HPDE6-E6E7 (cell line): ENCODE measurements around the gene NCF4.

Source experiments
- DNase-seq: peaks from one replicate; pipeline ENCODE4 v3.0.0; 2011; ENCODE audit warnings: missing footprints; ENCODE audit errors: extremely low spot score

NCF4 gene

DNA sequence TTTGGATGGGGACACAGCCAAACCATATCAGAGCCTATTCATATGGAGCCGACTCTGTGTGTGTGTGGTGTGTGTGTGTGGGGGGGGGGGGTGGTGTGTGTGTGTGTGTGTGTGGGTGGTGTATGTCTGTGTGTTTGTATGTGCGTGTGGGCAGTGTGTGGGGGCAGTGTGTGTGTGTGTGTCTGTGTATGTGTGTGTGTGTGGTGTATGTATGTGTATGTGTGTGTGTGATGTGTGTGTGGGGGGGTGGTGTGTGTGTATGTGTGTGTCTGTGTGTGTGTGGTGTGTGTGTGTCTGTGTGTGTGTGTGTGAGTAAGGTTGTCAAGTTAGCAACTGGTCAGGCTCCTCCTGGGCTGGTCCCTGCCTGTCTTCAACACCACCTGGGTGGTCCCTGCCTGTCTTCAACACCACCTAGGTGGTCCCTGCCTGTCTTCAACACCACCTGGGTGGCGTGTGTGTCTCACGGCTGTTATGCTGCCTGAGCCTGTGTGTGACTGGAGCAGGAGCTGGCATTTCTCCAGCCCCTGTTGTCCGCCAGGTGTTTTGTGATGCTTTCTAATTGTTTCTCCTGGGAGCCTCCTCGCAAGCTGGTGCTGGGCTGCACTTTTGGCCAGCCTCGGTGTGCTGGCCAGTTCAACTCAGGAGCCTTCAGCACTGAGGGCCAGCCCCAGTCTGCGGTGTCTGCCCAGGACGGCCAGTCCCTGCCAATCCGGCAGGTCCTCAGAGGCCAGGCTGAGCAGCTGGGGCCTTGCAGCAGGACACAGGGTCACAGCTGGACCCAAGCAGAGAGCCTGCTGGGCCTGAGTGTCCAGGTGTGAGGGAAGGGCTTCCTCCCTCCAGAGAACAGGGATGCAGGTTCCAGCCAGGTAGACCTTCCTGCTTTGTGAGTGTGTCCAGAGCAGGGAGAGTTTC, 22.4 kb upstream of the NCF4 start:
- no peak for DNase-seq

DNA sequence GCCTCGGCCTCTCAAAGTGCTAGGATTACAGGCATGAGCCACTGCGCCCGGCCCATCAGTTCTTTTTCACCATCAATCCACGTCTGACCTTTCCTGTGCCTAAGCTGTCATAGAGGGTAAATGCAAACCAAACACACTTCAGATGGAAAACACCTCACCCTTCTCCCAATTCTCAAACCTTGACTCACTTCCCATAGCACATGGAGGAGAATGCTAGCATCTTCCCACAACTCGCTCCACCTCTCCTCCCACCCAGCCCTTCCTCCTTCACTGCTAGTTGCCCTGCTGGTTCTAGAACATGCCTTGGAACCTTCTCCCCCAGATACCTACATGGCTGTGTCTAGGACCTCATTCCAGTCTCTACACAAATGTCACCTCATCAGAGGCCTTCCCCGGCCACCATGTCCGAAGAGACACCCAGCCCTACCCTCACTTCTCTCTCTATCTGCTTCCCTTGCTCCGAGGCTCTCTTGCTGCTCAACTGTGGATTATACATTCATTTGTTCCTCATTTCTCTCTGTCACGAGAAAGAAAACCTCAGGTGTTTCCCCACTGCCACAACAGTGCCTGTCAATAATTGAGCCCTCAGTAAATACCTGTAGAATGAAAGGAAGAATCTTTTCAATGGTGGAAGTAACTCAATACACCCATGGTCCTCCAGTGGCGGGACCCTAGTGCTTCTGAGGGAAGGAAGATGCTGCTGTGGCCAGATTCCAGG, 21.3 kb upstream of the NCF4 start:
- no peak for DNase-seq

GRCh38 chr22:36840106-36840505, 20.7 kb upstream of the NCF4 start:
- DNase-seq: no peak

DNA sequence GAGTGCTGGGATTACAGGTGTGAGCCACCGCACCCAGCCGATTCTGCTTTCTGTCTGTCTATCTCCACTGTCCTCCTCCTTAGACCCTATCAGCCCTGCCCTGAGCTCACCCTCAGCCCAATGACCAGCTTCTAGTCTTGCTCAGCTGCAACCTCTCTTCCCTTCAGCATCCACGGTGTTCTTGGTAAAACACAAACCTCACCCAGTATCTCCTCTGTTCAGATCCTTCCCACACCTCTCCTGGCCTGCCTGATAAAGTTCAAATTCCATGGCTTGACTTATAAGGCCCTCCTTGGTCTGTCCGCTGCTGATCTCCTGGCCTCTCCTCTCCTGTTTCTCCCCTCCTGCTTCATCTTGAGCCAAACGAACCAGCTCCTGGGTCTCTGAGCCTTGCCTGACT, 14.5 kb upstream of the NCF4 start:
- no peak for DNase-seq

DNA sequence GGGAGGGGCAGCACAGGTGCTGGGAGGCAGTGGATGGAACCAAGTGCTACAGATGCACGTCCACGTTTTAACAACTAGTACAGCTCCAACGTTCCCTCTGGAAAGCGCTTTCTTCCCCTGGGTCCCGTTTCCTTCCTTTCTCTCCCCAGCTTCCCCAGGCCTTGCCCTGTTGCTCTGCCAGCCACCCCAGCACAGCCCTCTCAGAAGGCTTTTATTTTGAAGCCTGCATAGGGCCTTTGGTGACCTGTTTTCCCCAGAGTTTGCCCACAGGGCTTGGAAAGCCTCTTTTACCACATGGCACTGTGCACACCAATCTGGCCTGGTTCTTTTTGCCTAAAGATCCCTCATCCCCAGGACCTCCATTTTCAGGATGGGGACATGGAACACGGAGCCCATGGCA, 13.9 kb upstream of the NCF4 start:
- DNase-seq: no peak

- DNase-seq: no peak
These were observed 10.8 kb upstream of the NCF4 start for GRCh38 chr22:36850056-36850455.

DNA sequence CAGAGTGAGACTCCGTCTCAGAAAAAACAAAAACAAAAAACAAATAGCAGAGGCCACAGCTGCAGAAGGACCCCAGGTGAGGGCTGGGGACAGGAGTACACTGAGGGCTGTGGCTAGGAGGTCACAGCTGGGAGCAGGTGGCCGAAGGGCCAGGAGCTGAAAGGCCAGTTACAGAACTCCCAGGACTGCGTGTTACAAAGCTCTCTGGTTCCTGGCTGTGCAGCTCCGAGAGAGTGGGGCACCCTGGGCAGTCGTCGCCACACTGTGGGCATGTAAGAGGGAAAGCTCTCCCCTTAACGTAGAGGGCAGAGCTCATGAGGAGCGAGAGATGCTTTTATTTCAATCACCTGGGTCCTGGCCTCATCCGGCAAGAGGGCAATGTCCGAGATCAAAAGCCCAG, 10.1 kb upstream of the NCF4 start:
- no peak for DNase-seq

GRCh38 chr22:36852056-36852973, 8.5 kb upstream of the NCF4 start:
- no peak for DNase-seq

- DNase-seq: no peak
These were observed 7.3 kb upstream of the NCF4 start for GRCh38 chr22:36853407-36854099.

- no peak for DNase-seq
These were observed 5.3 kb upstream of the NCF4 start for GRCh38 chr22:36855478-36855877.

GRCh38 chr22:36856121-36856791, 4.5 kb upstream of the NCF4 start:
- peak; percentile 63 for DNase-seq

DNA sequence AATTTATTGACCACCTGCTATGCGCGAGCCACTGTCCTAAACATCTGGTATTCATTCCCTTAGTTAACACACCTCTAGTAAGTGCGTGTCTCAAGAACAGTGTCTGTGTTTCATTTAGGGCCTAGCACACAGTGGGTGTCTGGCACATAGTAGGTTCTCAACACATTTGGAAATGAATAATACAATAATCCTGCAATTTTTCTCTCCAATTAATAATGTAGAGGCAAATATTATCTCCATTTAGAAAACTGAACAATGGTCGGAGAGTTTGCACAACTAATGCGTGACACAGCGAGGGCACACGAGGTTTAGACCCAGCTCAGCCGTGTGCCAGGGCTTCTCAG, 4.0 kb upstream of the NCF4 start:
- no peak for DNase-seq

DNA sequence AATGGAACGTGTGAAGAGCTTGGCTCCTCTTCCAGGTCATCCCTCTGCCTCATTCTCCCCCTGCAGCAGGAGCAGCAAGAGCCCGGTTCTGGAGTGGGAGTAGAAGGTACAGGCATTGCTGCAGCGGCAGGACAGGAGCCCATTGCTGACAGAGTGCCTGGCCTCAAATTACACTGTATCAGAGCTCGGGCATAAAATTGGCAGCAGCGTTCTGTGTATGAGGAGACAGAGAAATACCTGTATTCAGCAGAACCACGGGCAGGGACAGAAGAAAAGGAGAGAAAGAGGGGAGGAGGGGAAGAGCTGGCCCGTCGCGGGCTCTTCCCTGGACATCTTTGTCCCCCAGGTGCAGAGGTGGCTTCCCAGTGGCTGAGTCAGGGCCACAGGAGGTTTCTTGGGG, 2.6 kb upstream of the NCF4 start:
- DNase-seq: no peak

GRCh38 chr22:36858966-36859365, 1.8 kb upstream of the NCF4 start:
- no peak for DNase-seq

DNA sequence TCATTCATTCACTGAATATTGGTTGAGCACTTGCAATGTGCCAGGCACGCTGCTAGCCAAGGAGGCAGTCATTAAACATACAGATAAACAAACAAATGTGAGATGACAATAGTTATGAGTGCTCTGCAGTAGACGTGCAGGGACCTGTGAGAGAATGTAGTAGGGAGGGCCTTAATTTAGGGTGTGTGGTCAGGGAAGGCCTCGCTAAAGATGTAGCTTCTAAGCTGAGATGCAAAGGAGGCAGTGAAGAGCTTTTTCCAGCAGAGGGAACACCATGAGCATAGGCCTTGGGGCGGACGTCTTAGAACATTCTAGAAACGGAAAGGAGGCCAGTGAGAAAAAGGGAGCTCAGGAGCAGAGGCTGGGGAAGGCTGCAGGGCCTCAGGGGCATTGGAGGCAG, 789 bp upstream of the NCF4 start:
- DNase-seq: peak; percentile 45

DNA sequence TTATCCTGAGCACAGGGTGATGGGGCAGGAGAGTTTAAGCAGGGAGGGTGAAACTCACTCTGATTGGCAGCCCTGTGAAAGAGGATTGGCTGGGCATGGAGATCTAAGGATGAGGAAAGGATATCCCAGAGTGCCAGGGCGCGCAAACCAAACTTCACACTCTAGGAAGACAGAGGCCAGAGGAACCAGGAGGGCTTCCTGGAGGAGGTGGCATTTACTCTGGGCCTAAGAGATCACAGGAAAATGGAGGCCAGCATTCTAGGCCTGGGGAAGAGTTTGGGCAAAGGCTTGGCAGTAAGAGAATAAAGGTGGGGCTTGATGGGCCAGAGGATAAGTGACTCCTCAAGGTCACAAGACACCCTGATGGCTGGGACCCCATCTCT, 377 bp upstream of the NCF4 start:
- DNase-seq: no peak

DNA sequence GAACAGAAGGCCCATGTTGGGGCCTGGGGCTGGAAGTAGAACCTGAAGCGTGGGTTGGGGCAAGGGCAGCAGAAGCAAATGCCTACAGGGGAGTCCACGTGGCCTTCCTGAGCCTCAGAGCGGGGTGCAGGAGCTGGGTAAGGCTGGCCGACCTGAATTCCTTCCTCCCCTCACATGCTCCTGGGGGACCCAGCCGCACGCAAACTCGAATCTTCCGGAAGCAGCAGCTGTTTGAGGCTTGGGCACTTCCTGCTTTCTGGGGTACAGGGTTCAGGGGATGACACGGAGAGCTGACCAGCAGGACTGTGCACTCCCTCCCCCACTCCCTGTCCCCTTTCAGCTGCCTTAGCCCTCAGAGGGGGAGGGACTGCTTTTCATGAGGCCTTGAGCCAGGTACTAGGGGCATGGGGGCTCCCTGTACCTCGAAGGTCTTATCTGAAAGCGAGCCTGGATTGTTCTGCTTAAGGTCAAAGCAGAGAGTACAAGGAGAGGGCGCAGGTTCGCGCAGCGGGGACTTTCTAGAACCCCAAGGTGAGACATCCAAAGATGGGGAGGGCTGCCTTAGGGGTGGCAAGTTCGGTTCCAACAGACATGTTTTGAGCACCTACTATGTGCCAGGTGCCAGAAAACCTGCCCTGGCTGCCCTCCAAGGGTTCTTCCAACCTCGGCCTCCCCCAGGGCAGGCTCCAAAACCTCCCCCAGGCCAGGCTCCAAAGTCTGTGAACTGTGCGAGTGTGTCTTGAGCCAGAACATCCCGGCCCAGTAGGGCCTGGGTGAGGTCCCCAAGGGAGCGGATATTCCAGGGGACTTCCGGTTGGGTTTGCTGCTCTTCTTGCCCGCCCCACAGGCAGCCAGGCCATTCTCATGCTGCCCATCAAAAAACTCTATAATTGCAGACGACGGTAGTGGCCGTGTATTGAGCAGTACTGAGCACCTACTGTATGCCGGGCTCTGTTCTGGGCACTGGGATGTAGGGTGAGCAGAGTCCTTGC, 1.7 kb downstream of the NCF4 start:
- DNase-seq: no peak

DNA sequence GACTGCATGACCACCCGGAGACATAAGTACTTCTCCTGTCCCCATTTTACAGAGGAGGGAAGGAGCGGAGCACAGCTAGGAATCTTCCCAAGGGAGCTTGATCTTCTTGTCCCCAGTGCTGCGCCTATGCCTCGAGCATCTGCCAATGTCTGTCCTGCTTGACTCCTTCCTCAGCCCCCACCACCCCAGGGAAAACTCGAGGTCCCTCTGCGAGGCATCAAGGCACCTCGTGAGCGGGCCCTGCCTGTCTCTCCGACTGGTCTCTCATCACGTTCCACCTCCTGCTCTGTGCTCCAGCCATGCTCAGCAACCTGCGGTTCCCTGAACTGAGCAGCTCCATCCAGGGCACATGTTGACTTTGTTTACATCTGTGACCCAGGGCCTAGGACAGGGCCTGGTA, 2.5 kb downstream of the NCF4 start:
- DNase-seq: no peak

DNA sequence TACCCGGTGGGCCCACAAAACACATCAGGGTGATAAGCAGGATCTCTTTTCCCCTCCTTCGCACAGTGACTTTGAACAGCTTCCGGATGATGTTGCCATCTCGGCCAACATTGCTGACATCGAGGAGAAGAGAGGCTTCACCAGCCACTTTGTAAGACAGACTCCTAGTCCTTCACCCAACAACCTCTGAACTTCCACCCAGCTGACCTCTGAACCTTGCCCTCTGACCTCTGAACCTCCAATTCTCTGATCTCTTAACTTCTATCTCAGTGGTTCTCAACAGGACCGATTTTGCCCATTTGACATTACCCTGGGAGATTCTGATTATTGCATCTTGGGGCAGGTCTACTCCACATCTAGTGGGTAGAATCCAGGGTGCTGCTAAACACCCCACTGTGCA, 3.2 kb downstream of the NCF4 start:
- DNase-seq: no peak
